Right lobe of liver (tissue), 6 donors: Measurements from ENCODE around the gene SPOCD1. TPM values are rescaled to one million over a fixed set of nuclear protein-coding genes. Genes with fewer than 3 reads are reported as not detected.

Experiments used
- ATAC-seq, 4 donors: fragments of 200-7000 bp; cut with Tn5 transposase; one replicate each; pipeline ENCODE4 v1.9.1; 2020; ENCODE audit warnings: mild to moderate bottlenecking in 4 of 4, moderate library complexity in 4 of 4
- DNase-seq, 3 donors: peaks; one replicate each; pipeline ENCODE4 v3.0.0-alpha.2; 2020
- H3K27ac ChIP-seq, 3 donors: fragments of 200-600 bp; one replicate each; pipeline ENCODE4 v1.8.0; 2022
- H3K27me3 ChIP-seq, 2 donors: fragments of 200-600 bp; one replicate each; pipeline ENCODE4 v1.8.0; 2022
- H3K36me3 ChIP-seq, 4 donors: fragments of 200-600 bp; sonication (generic) in 1 of 4; one replicate each; pipeline versions ENCODE4 v1.5.1 to v1.8.0; 2017 to 2022; ENCODE audit warnings: control low read depth in 1 of 4
- H3K4me1 ChIP-seq, 4 donors: fragments of 200-600 bp; sonication (generic) in 1 of 4; one replicate each; pipeline versions ENCODE4 v1.5.1 to v1.8.0; 2017 to 2022; ENCODE audit warnings: control low read depth in 1 of 4
- H3K4me3 ChIP-seq, 3 donors: fragments of 200-600 bp; one replicate each; pipeline ENCODE4 v1.8.0; 2022
- H3K9me3 ChIP-seq, 4 donors: fragments of 200-600 bp; sonication (generic) in 1 of 4; one replicate each; pipeline versions ENCODE4 v1.5.1 to v1.8.0; 2017 to 2022; ENCODE audit warnings: control low read depth in 1 of 4
- CTCF ChIP-seq, 4 donors: fragments of 200-600 bp in 3 of 4; fragments of 450-650 bp in 1 of 4; IDR thresholded peaks; one replicate each; pipeline versions ENCODE4 v1.5.1 to v1.8.0; 2016 to 2022; ENCODE audit warnings: antibody characterized with exemption in 4 of 4, mild to moderate bottlenecking in 2 of 4
- POLR2A ChIP-seq: fragments of 450-650 bp; IDR thresholded peaks from one replicate; pipeline ENCODE4 v1.6.1; 2017; ENCODE audit warnings: antibody characterized with exemption, mild to moderate bottlenecking
- WGBS: methylation state at CpG from one replicate; pipeline ENCODE4 v1.1.6; 2018; ENCODE audit warnings: low coverage, low lambda C conversion rate; ENCODE audit not compliant: insufficient coverage; ENCODE audit errors: missing lambda C conversion rate; 5-methylcytosine and 5-hydroxymethylcytosine counted together
- intact Hi-C, 2 donors: fragments of 100-400 bp; cut with DNase I; formaldehyde crosslinking; loops; one replicate each; pipeline versions ENCODE4 v1.11.2 to v1.14.1; 2022
- total RNA-seq, 6 experiments: library from RNA; depleted of rRNA in 2 of 6; stranded (reverse); fragments of >200 nt in 2 of 6; fragmentation: NEBNext Ultra II Directional in 3 of 6; extraction: Animal tissue kit (Norgen Biotek cat#: 25700) in 3 of 6; gene quantifications; one replicate each; pipeline versions ENCODE4 v1.1.0 to v1.2.4, GENCODE V29; 2016 to 2023
- donor health status: DM: no; HTN: yes; CAD: no.
- donor health status: DM: no; HTN: no; CAD: no.
- donor health status: DM: no; HTN: no; CAD: no.
- donor health status: DM: no; HTN: yes; CAD: no.
- donor health status: DM: no; HTN: yes; CAD: no.

Gene SPOCD1
- total RNA-seq, 6 experiments from 2014 or later = 0.15 to 0.74 (median 0.36) TPM; not detected in 2

- Histone ChIP-seq H3K36me3 (no peaks in the 10 kb centered on the region), H3K4me1 (peaks cover 0 to 17% (median 8%) of the 10 kb centered on the region in 4 donors), H3K27ac (no peak overlapping the region), H3K27me3 (no peaks in the 10 kb centered on the region), H3K9me3 (no peaks in the 10 kb centered on the region), H3K4me3 (no peak overlapping the region)
- intact Hi-C loops = no loop called here
- ATAC-seq = no peak
- TF ChIP-seq CTCF (IDR thresholded peaks at IDR 0.05) (no peak), POLR2A (no peak)
- WGBS = 74% methylated on average over 7 of the region's 7 CpGs
- DNase-seq = no peak
These were observed 65.8 kb downstream of the SPOCD1 start for GRCh38 chr1:31749785-31750735.

- Histone ChIP-seq H3K36me3 (no peaks in the 10 kb centered on the region), H3K4me1 (peaks cover 0 to 9% (median 4%) of the 10 kb centered on the region in 4 donors), H3K4me3 (no peak overlapping the region), H3K27ac (no peak overlapping the region), H3K27me3 (no peaks in the 10 kb centered on the region), H3K9me3 (no peaks in the 10 kb centered on the region)
- DNase-seq (no peak), ATAC-seq (no peak)
- no peak for TF ChIP-seq CTCF (IDR thresholded peaks at IDR 0.05)
- no peak for TF ChIP-seq POLR2A
- intact Hi-C loops = no loop called here
- WGBS = no CpG with 5 or more reads among the region's 4 CpGs
These were observed 67.5 kb downstream of the SPOCD1 start for GRCh38 chr1:31748365-31748764.

DNA sequence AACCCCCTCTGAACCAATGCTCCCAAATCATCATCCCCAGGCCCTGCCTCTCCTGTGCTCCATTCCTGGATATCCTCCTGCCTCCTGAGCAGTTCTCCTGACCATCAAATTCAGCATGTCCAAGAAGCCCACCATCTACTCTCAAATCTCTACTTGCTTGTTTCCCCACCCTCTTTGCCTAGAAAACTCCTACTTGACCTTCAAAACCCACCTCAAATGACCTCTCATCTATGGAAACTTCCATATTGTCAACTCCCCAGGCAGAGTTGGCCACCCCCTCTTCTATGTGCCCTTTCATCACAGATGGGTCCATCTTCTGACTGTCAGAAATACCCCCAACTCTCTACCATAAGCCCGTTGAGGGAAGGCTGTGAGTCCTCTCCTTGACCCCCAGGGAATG, 68.5 kb downstream of the SPOCD1 start:
- Histone ChIP-seq H3K9me3 (no peaks in the 10 kb centered on the region), H3K27me3 (no peaks in the 10 kb centered on the region), H3K36me3 (no peaks in the 10 kb centered on the region), H3K4me1 (peaks cover 0 to 7% (median 4%) of the 10 kb centered on the region in 4 donors), H3K27ac (no peak overlapping the region), H3K4me3 (no peak overlapping the region)
- TF ChIP-seq POLR2A = no peak
- TF ChIP-seq CTCF (IDR thresholded peaks at IDR 0.05) = no peak
- ATAC-seq (no peak), DNase-seq (no peak)
- intact Hi-C loops = no loop called here
- WGBS = 86% methylated on average over 1 of the region's 1 CpG

DNA sequence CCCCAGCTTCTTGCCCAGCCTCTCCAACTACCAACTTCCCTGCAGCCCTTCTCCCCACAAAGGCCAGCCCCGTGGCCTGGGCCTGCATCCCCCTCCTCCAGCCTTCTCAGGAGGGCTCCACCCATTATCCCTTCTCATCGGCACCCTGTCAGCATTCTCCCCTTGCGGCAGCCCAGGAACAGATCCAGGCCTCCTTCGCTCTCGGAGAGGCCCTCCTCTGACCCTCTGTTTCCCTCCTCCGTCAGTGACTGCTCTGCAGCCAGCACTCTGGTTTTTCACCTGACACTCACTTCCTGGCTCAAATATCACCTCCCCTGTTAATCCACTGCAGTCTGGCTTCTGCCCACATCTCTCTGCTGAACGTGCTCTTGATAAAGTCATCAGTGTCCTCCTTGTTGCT, 69.1 kb downstream of the SPOCD1 start:
- Histone ChIP-seq H3K9me3 (no peaks in the 10 kb centered on the region), H3K27me3 (no peaks in the 10 kb centered on the region), H3K4me3 (no peak overlapping the region), H3K4me1 (peaks cover 0 to 7% (median 4%) of the 10 kb centered on the region in 4 donors), H3K27ac (no peak overlapping the region), H3K36me3 (no peaks in the 10 kb centered on the region)
- DNase-seq (no peak), ATAC-seq (no peak)
- intact Hi-C loops = no loop called here
- TF ChIP-seq POLR2A = no peak
- no peak for TF ChIP-seq CTCF (IDR thresholded peaks at IDR 0.05)
- 61% methylated on average over 7 of the region's 7 CpGs for WGBS
